Glomerular visceral epithelial cell (primary cell): ENCODE data around the gene ABCC1.

ENCODE experiments used
- DNase-seq: peaks from one replicate; pipeline ENCODE4 v3.0.0-alpha.2; 2016; ENCODE audit errors: extremely low spot score

Gene ABCC1

DNA sequence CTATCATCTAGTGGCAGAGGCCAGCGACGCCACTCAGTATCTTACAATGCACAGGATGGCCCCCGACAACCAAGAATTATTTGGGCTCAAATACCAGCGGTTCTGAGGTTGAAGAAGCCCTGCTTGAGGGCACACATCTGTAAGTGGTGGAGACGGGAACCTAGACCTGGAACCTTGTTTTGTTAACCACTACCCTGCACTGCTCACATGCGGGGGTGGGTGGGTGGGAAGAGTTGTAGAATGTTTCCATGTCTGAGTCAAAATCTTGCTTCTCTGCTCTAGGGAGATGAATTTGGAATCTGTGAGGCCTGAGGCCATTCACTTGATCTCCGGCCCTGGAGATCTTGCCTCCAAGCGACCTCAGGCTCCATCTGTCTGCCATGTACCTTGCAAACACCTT lies 44.1 kb downstream of the ABCC1 start:
- DNase-seq, result no peak

DNA sequence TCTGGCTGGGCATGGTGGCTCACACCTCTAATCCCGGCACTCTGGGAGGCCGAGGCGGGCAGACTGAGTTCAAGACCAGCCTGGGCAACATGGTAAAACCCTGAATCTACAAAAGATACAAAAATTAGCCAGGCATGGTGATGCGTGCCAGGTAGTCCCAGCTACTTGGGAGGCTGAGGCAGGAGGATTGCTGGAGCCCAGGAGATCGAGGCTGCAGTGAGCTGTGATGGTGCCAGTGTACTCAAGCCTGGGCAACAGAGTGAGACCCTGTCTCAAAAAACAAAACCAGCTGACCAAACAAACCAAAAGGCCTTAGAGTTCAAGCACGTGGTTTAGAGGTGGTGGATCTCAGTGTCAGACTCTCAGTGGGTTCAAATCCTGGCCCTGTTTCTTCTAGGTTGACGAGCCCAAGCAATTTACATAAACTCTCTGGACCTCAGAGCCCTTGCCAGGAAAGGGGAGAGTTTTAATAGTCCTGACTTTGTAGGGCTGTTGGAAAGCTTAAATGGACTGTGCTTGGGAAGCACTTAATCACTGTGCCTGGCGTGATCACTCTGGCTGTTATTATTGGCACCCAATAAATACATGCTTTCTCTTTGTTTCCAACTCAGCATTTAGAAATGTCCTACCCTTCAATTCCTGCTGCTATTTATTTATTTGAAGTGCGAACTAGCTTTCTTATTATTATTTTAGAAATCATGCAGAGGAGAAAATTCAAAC lies 44.7 kb downstream of the ABCC1 start:
- DNase-seq, result no peak

DNA sequence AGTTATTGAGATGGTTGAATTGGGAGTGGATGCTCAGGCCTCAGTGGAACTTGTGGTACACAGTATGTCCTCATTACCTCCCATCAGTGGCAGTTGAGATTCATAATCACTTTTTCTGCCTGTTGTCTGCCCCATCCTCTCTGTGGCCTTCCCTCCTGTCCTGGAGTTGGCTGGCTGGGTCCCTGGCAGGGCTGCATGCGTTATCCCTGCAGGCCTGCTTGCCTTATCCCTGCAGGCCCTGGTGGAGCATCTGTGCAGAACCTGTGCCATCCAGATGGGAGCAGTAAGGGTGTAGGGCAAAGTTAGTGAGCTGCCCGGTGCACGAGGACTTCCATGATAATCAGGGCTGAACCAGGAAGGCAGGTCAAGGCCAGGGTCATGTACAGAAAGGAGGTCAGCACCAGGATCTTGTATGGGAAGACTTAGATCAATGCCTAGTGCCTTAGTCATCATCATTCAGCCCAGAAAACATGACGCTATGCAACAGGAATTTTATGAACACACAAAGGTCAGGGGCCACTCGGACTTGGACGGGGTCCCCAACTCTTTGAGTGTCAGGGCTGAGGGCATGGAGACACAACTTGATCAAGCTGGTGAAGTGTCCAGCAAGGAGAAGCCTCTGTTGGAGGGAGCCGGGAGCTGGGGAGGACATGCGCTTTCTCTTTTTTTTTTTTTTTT lies 47.2 kb downstream of the ABCC1 start:
- DNase-seq, result peak; percentile 89

DNA sequence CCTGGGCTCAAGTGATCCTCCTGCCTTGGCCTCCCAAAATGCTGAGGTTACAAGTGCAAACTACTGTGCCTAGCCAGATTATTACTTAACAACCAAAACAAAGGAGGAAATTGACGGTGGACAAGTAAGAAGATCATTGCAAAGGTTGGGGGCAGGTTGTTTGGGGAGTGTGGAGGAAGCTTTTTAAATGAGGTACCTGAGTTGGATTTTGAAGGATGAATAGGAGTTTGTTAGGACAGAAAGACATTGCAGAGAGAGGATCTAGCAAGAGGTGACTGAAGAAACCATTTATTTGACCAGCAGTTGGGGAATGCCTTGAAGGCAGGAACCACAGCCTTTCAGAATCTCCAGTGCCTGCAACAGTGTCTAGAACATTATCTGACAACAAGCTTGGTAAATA lies 51.3 kb downstream of the ABCC1 start:
- no peak for DNase-seq

DNA sequence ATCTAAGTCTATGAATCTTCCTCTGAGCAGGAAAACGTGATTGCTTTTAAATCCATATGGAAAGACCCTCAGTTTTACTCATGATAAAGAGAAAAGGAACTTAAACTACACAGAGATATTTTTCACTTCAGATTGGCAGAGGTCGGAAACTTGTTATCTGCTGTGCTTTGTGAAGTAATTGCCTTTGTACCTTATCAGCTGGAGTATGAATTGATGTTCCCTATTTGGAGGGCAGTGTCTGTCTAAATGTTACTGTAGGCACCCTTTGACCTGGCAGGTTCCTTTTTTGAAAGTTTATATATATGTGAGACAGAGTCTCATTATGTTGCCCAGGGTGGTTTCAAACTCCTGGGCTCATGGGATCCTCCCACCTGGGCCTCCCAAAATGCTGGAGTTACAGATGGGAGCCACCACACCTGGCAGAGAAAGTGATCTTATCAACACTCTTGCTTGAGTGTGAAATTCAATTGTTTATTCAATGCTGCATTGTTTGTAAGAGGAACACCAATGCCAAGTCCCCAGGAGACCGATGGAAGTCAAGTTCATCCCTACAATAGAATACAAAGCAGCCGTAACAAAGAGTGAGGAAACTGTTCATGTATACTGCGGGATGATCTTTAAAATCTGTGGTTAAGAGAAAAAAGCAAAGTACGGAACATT lies 52.3 kb downstream of the ABCC1 start:
- no peak for DNase-seq

DNA sequence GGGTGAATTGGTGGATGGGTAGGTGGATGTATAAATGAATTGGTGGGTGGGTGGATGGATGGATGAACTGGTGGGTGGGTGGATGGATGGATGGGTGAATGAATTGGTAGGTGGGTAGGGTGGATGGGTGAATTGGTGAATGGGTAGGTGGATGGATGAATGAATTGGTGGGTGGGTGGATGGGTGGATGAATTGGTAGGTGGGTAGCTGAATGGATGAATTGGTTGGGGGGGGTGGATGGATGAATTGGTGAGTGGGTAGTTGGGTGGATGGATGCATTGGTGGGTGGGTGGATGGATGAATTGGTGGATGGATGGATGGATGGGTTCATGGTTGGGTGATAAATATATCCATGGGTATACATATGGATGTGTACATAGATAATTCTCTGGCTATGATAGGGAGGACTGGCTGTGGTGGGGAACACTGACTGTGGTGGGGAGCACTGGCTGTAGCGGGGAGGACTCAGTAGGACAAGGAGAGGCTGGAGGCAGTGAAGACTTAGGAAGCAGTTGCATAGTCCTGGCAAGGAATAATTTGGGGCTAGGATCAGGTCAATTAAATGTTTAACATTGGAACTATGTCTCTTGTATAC lies 54.4 kb downstream of the ABCC1 start:
- DNase-seq, result no peak

DNA sequence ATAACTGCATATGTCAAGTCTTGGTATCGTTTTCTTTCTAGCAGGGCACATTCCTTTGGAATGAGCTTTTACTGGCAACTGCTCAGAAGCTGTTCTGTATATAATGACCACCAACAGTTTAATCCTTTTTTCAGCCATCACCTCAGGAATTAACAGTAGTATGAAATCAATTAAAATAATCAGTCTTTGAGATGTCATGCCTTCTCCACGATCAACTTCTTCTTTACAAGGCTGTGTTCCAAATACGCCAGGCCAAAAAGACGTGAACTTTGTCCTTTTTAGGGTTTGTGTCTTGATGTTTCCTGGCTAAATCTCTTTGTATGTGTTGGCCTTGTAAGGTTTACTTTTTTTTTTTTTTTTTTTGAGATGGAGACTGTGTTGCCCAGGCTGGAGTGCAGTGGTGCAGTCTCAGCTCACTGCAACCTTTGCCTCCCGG lies 54.9 kb downstream of the ABCC1 start:
- DNase-seq, result peak; percentile 55

DNA sequence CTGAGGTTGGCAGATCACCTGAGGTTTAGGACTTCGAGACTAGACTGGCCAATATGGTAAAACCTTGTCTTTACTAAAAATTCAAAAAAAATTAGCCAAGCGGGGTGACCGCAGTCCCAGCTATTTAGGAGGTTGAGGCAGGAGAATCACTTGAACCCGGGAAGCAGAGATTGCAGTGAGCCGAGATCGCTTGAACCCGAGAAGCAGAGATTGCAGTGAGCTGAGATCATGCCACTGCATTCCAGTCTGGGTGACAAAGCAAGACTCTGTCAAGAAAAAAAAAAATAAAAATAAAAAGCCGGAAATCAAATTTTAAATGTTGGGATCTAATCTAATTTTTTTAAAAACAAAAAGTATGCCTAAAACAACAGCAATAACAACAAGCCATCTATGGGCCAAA lies 56.3 kb downstream of the ABCC1 start:
- DNase-seq, result no peak

DNA sequence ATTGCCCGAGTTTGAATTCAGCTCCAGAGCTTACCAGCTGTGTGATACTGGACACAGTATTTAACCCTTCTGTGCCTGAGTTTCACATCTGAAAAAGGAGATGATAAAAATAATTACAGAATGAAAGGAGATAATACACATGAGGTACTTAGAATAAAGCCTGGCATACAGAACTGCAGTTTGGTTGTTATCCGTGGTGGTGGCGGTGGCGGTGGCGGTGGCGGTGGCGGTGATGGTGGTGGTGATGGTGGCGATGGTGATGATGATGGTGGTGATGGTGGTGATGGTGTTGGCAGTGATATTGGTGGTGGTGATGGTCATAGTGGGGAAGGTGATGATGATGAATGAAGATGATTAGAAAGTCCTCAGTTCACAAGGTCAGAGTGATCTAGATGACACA lies 57.2 kb downstream of the ABCC1 start:
- DNase-seq, result no peak

DNA sequence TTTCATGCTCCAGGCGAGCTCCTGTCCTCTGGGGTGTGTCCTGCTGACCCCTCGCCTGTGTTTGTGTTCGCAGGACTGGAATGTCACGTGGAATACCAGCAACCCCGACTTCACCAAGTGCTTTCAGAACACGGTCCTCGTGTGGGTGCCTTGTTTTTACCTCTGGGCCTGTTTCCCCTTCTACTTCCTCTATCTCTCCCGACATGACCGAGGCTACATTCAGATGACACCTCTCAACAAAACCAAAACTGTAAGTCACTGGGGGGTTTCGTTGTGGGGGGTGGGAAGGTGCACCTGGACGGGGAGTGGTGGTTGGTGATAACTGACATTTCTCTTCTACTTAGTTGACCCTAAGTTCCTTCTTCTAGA lies 58.3 kb downstream of the ABCC1 start:
- no peak for DNase-seq

DNA sequence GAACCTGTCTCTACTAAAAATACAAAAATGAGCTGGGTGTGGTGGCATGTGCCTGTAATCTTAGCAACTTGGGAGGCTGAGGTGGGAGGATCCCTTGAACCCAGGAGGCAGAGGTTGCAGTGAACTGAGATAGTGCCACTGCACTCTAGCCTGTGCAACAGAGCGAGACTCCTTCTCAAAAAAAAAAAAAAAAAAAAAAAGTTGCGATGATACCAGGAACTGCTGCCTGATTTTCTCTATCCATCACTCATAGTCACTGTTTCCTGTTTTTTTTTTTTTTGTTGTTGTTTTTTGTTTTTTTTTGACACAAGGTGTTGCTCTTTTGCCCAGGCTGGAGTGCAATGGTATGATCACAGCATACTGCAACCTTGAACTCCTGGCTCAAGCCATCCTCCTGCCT lies 59.2 kb downstream of the ABCC1 start:
- DNase-seq, result no peak

DNA sequence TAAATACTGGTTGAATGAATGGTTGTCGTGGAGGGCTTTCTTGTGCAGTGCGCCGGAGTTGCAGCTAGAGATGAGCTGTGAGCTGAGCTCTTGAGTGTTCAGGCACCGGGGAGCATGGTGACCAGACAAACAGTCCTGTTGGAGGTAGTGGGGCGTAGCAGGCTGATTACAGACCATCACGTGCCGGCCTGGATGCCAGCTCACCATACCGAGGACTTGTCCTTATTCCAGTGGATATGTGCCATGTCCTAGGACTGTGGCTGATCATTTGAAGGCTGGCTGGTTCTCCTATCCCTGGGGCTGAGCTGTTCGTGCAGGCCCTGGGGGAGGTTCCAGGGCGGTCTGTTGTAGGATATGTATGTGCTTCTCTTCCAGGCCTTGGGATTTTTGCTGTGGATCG lies 60.0 kb downstream of the ABCC1 start:
- peak; percentile 57 for DNase-seq

DNA sequence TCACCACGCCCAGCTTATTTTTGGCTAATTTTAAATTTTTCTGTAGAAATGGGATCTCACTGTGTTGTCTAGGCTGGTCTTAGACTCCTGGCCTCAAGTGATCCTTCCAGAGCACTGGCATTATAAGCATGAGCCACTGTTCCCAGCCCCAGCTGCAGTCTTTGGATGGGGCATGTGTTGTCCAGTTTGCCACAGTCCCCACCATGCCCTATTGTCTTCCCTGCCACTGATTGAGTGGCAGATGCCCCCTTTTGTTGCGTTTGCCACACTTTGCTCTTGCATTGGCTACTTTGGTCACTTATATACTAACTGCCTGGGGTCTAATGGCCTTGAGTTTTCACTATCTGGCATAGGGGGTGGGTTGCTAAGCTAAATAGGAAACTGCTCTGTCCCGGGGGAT lies 60.8 kb downstream of the ABCC1 start:
- no peak for DNase-seq

DNA sequence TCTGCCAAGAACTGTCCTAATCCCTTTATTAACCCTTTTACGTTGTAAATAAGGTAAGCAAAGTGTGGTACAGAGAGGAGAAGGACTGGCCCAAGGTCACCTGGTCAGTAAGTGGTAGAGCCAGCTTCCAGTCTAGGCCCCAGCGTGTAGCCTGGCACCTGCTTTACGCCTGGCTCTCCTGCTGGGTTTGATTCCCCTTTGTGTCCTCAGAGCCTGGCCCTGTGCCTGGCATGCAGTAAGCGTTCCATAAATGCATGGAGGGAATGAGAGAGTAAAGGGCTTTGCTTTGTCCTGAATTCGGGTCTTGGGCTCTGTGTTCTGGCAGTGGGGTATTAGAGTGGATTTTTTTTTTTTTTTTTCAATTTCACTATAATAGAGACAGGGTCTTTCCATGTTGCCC lies 62.7 kb downstream of the ABCC1 start:
- DNase-seq, result no peak

DNA sequence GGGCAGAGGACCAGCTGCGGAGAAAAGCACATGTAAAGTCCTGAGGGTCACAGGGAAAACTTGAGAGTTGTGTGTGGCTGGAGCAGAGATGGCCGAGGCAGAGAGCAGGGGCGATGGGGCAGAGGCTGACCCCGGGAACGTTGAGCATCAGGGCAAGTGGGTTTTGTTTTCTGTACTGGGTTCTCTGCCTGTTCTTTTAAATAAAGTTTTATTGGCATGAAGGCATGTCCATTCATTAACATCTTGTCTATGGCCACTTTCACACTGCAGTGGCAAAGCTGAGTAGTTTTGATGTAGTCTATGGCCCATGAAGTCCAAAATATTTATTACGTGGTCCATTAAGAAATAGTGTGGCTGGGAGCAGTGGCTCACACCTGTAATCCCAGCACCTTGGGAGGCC lies 64.4 kb downstream of the ABCC1 start:
- DNase-seq, result no peak

DNA sequence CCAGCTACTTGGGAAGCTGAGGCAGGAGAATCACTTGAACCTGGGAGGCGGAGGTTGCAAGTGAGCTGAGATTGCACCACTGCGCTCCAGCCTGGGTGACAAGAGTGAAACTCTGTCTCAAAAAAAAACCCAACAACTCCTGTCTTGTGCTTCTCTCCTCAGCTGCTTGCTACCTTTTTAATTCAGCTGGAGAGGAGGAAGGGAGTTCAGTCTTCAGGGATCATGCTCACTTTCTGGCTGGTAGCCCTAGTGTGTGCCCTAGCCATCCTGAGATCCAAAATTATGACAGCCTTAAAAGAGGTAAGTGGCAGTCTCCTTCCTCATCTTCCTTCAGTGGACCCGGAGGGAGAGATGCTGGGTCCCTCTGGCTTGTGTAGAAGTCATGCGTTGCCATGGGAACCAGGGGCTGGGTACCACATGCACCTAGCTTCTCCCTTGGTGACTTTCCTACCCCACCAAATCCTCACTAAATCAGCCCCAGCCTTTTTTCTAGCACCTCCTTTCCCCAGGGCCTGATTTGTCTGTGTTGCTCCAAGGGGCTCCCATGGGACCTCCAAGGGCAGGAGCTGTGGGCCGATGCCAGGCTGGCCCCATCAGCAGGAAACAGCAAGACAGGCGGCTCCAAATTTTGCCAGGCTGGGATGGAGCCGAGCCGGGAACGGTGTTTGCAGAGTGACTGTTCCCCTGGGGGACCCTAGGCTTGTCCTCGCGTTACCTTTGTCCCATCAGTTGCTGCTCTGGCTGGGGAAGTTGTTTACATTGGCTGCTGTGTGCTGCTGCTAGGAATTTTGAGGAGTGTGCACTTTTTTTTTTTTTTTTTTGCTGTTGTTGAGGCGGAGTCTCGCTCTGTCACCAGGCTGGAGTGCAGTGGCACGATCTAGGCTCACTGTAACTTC lies 65.2 kb downstream of the ABCC1 start:
- no peak for DNase-seq

DNA sequence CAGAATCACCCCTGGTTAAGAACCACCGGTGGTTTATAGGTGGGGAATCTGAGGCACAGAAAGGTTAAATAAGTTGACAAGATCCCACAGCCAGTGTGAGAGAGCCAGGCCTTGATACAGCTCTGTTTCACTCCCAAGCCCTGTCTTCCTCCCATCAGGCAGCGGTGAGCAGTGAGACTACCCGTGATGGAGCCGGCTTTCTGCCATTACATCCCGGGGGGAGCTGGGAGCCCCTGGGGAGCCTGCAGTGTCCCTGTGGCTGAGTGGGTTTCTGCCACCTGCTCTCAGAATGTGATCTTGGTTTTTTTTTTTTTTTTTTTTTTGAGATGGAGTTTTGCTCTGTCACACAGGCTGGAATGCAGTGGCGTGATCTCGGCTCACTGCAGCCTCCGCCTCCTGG lies 66.4 kb downstream of the ABCC1 start:
- DNase-seq, result no peak

DNA sequence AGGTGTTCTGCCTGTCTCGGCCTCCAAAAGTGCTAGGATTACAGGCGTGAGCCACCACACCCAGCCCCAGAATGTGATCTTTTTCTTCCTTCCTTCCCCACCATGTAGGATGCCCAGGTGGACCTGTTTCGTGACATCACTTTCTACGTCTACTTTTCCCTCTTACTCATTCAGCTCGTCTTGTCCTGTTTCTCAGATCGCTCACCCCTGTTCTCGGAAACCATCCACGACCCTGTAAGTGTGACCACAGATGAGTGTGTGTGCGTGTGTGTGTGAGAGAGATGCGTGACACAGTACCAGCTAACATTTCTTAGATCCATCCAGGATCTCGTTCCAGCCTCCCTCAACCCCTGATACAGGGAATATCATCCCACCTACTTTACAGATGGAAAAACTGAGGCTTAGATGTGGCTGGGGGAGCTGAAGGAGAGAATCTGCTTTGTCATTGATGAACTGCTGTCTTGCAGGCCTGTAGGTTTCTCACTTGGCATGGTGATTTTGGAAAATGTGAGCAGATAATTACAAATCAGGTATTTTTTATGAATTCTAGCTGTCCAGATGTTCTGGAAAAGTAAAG lies 67.1 kb downstream of the ABCC1 start:
- no peak for DNase-seq

DNA sequence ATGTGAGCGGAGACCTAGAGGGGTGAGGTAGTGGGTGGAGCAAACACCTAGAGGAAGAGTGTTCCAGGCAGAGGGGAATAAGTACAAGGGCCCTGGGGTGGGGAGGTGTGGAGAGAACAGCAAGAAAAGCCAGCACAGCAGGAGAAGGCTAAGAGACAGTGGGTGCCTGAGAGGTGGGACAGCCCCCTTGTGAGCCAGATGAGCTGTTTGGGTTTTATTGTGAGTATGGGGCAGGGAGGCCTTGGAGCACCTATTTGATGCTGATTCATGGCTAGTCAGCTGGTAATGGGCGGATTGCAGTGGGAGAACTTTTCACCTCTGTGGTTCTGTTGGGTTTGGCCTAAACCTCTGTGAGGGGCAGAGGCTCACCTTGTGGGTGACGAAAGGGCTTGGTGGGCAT lies 68.4 kb downstream of the ABCC1 start:
- no peak for DNase-seq

DNA sequence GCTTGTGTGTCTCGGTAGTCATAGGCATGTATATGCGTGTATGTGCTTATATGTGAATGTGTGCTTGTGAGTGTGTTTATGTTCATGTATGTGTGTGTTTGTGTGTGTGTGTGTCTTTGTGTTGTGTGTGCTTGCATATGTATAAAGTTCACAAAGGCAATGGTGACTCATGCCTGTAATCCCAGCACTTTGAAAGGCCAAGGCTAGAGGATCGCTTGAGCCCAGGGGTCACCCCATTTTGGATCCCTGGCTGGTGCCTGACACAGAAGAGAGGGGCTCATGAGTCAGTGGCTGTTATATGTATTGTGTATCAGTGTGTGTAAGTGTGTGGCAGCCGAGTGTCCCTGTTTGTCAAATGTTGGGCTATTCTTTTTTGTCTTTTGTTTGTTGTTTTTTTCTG lies 69.3 kb downstream of the ABCC1 start:
- DNase-seq, result no peak

DNA sequence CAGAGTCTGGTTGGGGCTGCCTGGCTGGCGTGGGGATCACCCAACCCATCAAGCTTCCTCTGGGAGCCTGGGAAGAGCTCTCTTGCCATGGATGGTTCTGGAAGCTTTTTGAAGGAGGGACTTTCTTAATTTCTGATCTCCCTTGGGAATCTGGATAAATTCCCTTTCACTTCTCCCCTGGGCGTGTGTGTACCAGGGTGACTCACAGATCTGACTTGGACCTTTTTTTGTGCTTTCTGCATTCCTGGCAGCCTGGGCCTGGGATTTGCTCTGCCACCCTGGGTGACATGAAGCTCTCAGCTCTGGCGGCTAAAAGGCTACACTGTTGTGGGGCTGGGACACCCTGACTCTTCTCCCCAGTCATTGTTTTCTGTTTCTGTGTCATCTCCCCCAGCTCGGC lies 70.1 kb downstream of the ABCC1 start:
- DNase-seq, result peak; percentile 49
